WTC11 (cell line): ENCODE results near the gene DACT3.

Experiments used
- CREB1 ChIP-seq: sonication (generic); formaldehyde crosslinking; IDR thresholded peaks from 2 replicates; pipeline ENCODE4 v1.8.0; 2023; ENCODE audit warnings: mild to moderate bottlenecking, missing genetic modification reagents
- CTCF ChIP-seq: fragments of 200-600 bp; IDR thresholded peaks from 2 replicates; pipeline ENCODE4 v1.8.0; 2022; ENCODE audit warnings: antibody characterized with exemption
- JUN ChIP-seq: sonication (generic); formaldehyde crosslinking; IDR thresholded peaks from 2 replicates; pipeline ENCODE4 v1.8.0; 2023; ENCODE audit warnings: mild to moderate bottlenecking, missing genetic modification reagents
- MYBL2 ChIP-seq: sonication (generic); formaldehyde crosslinking; IDR thresholded peaks from 2 replicates; pipeline ENCODE4 v1.8.1; 2023; ENCODE audit warnings: mild to moderate bottlenecking, moderate library complexity, missing genetic modification reagents
- NFYB ChIP-seq: sonication (generic); formaldehyde crosslinking; conservative IDR thresholded peaks from 2 replicates; pipeline ENCODE4 v1.8.0; 2022; ENCODE audit warnings: low read depth, missing genetic modification reagents
- RORB ChIP-seq: fragments of 250-450 bp; sonication (Bioruptor Pico); IDR thresholded peaks from 2 replicates; pipeline ENCODE4 v1.9.0; 2021; ENCODE audit warnings: mild to moderate bottlenecking
- TF ChIP-seq, protein P1 (sequence below): sonication (generic); formaldehyde crosslinking; IDR thresholded peaks from 2 replicates; pipeline ENCODE4 v1.8.0; 2022; ENCODE audit warnings: mild to moderate bottlenecking, missing genetic modification reagents
- TF ChIP-seq, protein P2 (sequence below): sonication (generic); formaldehyde crosslinking; IDR thresholded peaks from 2 replicates; pipeline ENCODE4 v1.8.0; 2023; ENCODE audit warnings: missing genetic modification reagents

GRCh38 chr19:46634656-46635218 is 26.2 kb downstream of the DACT3 start:
- TF ChIP-seq RORB (no peak), CTCF (no peak), NFYB (no peak), CREB1 (CRISPR knock-in tag) (no peak), MYBL2 (CRISPR knock-in tag) (no peak), JUN (CRISPR knock-in tag) (no peak)
- TF ChIP-seq, protein P1, sequence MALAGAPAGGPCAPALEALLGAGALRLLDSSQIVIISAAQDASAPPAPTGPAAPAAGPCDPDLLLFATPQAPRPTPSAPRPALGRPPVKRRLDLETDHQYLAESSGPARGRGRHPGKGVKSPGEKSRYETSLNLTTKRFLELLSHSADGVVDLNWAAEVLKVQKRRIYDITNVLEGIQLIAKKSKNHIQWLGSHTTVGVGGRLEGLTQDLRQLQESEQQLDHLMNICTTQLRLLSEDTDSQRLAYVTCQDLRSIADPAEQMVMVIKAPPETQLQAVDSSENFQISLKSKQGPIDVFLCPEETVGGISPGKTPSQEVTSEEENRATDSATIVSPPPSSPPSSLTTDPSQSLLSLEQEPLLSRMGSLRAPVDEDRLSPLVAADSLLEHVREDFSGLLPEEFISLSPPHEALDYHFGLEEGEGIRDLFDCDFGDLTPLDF (CRISPR knock-in tag), result no peak
- TF ChIP-seq, protein P2, sequence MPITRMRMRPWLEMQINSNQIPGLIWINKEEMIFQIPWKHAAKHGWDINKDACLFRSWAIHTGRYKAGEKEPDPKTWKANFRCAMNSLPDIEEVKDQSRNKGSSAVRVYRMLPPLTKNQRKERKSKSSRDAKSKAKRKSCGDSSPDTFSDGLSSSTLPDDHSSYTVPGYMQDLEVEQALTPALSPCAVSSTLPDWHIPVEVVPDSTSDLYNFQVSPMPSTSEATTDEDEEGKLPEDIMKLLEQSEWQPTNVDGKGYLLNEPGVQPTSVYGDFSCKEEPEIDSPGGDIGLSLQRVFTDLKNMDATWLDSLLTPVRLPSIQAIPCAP (CRISPR knock-in tag), result no peak
